ENCODE data around the gene MYLK3.

MYLK3 gene

DNA sequence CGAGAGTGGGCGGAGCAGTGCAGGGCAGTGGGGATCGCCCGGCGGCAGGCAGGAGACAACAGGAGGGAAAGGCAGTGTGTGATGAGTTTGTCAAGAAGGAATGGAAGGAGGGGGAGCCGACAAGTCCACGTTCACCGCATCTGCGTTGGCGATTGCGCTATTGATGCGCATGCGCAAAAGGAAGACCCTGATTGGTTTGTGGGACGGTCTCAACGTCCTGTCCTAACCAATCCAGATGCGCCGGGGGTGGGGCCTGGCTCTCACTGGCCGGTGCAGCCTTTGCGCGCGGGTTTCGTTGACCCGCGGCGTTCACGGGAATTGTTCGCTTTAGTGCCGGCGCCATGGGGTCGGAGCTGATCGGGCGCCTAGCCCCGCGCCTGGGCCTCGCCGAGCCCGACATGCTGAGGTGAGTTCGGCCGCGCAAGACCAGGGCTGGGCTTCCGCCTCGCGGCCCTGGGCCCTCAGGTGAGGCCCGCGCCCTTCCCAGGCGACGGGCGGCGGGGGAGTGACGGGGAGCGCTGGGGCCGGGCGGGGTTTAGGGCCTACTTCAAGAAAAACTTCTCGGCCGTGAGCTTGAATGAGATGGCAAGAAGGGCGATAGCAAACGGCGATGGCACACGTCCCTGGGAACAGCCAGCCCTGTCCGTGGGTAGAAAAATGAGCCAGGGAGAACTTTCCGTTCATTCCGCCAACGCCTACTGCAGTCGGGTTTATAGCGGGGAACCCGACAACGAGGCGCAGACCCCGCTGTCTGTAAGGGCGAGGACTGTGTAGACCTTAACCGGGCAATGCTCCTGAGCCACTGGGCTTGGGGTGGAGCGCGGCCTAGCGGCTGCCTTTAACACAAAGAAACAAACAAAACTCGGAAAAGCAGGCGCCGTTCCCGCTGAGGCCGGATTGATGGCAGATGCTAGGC, 58.5 kb downstream of the MYLK3 start, which contains the start of gene ORC6:
Gene ORC6 (plus strand): TSS at position 295 of the 916 bp plus-strand sequence. CDS start 47 bp downstream, at position 342.
- TF ChIP-seq ZFP30 (CRISPR knock-in tag; IDR thresholded peaks at IDR 0.05) = no peak
- no peak for TF ChIP-seq ZC3H10 (CRISPR knock-in tag; IDR thresholded peaks at IDR 0.05)
- TF ChIP-seq SNAI2 (CRISPR knock-in tag; IDR thresholded peaks at IDR 0.05) = no peak
- TF ChIP-seq ZNF565 (CRISPR knock-in tag; conservative IDR thresholded peaks at IDR 0.05; ENCODE audit: low read depth) = no peak
- TF ChIP-seq ZNF8 (CRISPR knock-in tag; IDR thresholded peaks at IDR 0.05) = no peak
- no peak for TF ChIP-seq ARNTL (CRISPR knock-in tag; IDR thresholded peaks at IDR 0.05; ENCODE audit: borderline replicate concordance, low read depth)
- TF ChIP-seq RARB (CRISPR knock-in tag; IDR thresholded peaks at IDR 0.05) = no peak
- peak; percentile 90 for ATAC-seq

DNA sequence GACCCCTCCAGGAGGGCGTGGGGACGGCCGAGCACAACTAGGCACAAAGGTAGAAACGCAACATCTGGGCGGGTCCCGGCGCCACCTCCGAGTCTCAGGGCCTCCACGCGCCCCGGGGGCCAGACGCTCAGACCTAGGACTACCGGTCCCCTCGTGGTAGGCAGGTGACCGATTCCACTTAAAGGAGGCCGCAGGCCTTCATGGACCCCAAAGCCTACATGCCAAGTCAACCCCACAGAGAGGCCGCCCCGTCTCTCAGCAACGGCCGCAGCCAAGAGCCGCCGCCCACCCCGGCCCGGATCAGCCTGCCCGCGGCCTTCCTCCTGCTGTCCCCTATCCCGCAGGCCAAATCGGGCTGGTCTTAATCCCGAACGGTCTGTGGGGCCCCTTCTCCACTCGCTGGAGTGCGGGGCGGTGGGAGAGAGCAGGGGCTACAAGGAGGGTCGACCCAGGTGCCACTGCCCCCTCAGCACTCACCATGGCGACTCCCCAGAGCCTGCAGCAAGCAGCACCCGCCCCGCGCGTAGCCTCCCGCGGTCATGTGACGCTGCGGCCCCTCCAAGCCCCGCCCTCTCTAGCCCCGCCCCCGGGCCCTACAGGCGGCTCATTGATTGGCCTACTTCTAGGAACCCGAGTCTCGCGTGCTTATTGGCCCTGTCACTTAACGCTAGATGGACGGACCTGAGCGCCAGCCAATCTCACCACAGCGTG, 59.3 kb downstream of the MYLK3 start, which contains the start of gene VPS35:
Gene VPS35 (minus strand): TSS at position 525 of the 711 bp plus-strand sequence. CDS start 45 bp downstream, at position 480.
- TF ChIP-seq, protein P1, sequence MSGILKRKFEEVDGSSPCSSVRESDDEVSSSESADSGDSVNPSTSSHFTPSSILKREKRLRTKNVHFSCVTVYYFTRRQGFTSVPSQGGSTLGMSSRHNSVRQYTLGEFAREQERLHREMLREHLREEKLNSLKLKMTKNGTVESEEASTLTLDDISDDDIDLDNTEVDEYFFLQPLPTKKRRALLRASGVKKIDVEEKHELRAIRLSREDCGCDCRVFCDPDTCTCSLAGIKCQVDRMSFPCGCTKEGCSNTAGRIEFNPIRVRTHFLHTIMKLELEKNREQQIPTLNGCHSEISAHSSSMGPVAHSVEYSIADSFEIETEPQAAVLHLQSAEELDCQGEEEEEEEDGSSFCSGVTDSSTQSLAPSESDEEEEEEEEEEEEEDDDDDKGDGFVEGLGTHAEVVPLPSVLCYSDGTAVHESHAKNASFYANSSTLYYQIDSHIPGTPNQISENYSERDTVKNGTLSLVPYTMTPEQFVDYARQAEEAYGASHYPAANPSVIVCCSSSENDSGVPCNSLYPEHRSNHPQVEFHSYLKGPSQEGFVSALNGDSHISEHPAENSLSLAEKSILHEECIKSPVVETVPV (CRISPR knock-in tag; IDR thresholded peaks at IDR 0.05) = no peak
- TF ChIP-seq, protein P2, sequence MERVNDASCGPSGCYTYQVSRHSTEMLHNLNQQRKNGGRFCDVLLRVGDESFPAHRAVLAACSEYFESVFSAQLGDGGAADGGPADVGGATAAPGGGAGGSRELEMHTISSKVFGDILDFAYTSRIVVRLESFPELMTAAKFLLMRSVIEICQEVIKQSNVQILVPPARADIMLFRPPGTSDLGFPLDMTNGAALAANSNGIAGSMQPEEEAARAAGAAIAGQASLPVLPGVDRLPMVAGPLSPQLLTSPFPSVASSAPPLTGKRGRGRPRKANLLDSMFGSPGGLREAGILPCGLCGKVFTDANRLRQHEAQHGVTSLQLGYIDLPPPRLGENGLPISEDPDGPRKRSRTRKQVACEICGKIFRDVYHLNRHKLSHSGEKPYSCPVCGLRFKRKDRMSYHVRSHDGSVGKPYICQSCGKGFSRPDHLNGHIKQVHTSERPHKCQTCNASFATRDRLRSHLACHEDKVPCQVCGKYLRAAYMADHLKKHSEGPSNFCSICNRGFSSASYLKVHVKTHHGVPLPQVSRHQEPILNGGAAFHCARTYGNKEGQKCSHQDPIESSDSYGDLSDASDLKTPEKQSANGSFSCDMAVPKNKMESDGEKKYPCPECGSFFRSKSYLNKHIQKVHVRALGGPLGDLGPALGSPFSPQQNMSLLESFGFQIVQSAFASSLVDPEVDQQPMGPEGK (CRISPR knock-in tag; IDR thresholded peaks at IDR 0.05; ENCODE audit: borderline replicate concordance) = no peak
- TF ChIP-seq, protein P3, sequence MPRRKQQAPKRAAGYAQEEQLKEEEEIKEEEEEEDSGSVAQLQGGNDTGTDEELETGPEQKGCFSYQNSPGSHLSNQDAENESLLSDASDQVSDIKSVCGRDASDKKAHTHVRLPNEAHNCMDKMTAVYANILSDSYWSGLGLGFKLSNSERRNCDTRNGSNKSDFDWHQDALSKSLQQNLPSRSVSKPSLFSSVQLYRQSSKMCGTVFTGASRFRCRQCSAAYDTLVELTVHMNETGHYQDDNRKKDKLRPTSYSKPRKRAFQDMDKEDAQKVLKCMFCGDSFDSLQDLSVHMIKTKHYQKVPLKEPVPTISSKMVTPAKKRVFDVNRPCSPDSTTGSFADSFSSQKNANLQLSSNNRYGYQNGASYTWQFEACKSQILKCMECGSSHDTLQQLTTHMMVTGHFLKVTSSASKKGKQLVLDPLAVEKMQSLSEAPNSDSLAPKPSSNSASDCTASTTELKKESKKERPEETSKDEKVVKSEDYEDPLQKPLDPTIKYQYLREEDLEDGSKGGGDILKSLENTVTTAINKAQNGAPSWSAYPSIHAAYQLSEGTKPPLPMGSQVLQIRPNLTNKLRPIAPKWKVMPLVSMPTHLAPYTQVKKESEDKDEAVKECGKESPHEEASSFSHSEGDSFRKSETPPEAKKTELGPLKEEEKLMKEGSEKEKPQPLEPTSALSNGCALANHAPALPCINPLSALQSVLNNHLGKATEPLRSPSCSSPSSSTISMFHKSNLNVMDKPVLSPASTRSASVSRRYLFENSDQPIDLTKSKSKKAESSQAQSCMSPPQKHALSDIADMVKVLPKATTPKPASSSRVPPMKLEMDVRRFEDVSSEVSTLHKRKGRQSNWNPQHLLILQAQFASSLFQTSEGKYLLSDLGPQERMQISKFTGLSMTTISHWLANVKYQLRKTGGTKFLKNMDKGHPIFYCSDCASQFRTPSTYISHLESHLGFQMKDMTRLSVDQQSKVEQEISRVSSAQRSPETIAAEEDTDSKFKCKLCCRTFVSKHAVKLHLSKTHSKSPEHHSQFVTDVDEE (CRISPR knock-in tag; IDR thresholded peaks at IDR 0.05) = no peak
- no peak for TF ChIP-seq ARNTL (CRISPR knock-in tag; IDR thresholded peaks at IDR 0.05; ENCODE audit: borderline replicate concordance, low read depth)
- TF ChIP-seq ZFP3 (CRISPR knock-in tag; IDR thresholded peaks at IDR 0.05) = no peak
- TF ChIP-seq ZNF70 (CRISPR knock-in tag; IDR thresholded peaks at IDR 0.05) = no peak
- no peak for TF ChIP-seq ZC3H10 (CRISPR knock-in tag; IDR thresholded peaks at IDR 0.05)
- no peak for TF ChIP-seq ZNF8 (CRISPR knock-in tag; IDR thresholded peaks at IDR 0.05)
- TF ChIP-seq CSDC2 (CRISPR knock-in tag; IDR thresholded peaks at IDR 0.05) = no peak
- TF ChIP-seq TCF4 (CRISPR knock-in tag; IDR thresholded peaks at IDR 0.05; ENCODE audit: borderline replicate concordance) = no peak
- no peak for TF ChIP-seq POU6F1 (CRISPR knock-in tag; IDR thresholded peaks at IDR 0.05; ENCODE audit: borderline replicate concordance, low read depth)
- TF ChIP-seq ZFP30 (CRISPR knock-in tag; IDR thresholded peaks at IDR 0.05) = no peak
- no peak for TF ChIP-seq SNAI2 (CRISPR knock-in tag; IDR thresholded peaks at IDR 0.05)
- no peak for TF ChIP-seq ZNF565 (CRISPR knock-in tag; conservative IDR thresholded peaks at IDR 0.05; ENCODE audit: low read depth)
- TF ChIP-seq RARB (CRISPR knock-in tag; IDR thresholded peaks at IDR 0.05) = no peak
- TF ChIP-seq ESRRG (CRISPR knock-in tag; IDR thresholded peaks at IDR 0.05) = no peak
- TF ChIP-seq, protein P4, sequence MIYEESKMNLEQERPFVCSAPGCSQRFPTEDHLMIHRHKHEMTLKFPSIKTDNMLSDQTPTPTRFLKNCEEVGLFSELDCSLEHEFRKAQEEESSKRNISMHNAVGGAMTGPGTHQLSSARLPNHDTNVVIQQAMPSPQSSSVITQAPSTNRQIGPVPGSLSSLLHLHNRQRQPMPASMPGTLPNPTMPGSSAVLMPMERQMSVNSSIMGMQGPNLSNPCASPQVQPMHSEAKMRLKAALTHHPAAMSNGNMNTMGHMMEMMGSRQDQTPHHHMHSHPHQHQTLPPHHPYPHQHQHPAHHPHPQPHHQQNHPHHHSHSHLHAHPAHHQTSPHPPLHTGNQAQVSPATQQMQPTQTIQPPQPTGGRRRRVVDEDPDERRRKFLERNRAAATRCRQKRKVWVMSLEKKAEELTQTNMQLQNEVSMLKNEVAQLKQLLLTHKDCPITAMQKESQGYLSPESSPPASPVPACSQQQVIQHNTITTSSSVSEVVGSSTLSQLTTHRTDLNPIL (CRISPR knock-in tag; IDR thresholded peaks at IDR 0.05; ENCODE audit: low read depth) = no peak
- TF ChIP-seq BACH2 (CRISPR knock-in tag; IDR thresholded peaks at IDR 0.05; ENCODE audit: borderline replicate concordance) = no peak
- peak; percentile 88 for ATAC-seq

Measured in SK-N-SH treated with all-trans-retinoic acid at 6 μM for 48 hours (cell line).